Mucosa of gallbladder (tissue), 1 donor: ENCODE results near the gene SYNJ1. TPM values are rescaled to one million over a fixed set of nuclear protein-coding genes. Genes with fewer than 3 reads are reported as not detected.
"Not testable (repeated sequence)": the region's sequence is repeated elsewhere in the genome, so short reads cannot be mapped to it uniquely, and the experiment has no call there.

ENCODE experiments used
- DNase-seq: peaks from one replicate; pipeline ENCODE4 v3.0.0-alpha.2; 2020; ENCODE audit warnings: low spot score
- total RNA-seq: library from RNA; stranded (reverse); gene quantifications from one replicate; pipeline ENCODE4 v1.2.1, GENCODE V29; 2021
- donor health status: DM: no; HTN: no; CAD: no.

Gene SYNJ1
- total RNA-seq, 1 donor from 2014 or later = 17.5 TPM

GRCh38 chr21:32698286-32698685 lies 29.5 kb downstream of the SYNJ1 start:
- no peak for DNase-seq

- DNase-seq = not testable (repeated sequence)
These were observed 32.3 kb downstream of the SYNJ1 start for GRCh38 chr21:32695482-32695881.

- no peak for DNase-seq
These were observed 34.2 kb downstream of the SYNJ1 start for GRCh38 chr21:32693581-32693980.

- no peak for DNase-seq
These were observed 37.7 kb downstream of the SYNJ1 start for GRCh38 chr21:32690085-32690484.

- no peak for DNase-seq
These were observed 40.0 kb downstream of the SYNJ1 start for GRCh38 chr21:32687643-32688345.

- no peak for DNase-seq
These were observed 44.9 kb downstream of the SYNJ1 start for GRCh38 chr21:32682696-32683474.

- DNase-seq = no peak
These were observed 53.1 kb downstream of the SYNJ1 start for GRCh38 chr21:32674731-32675130.

GRCh38 chr21:32674038-32674437 lies 53.8 kb downstream of the SYNJ1 start:
- no peak for DNase-seq

- no peak for DNase-seq
These were observed 61.6 kb downstream of the SYNJ1 start for GRCh38 chr21:32666258-32666657.

- DNase-seq = not testable (repeated sequence)
These were observed 63.7 kb downstream of the SYNJ1 start for GRCh38 chr21:32664095-32664494.

- DNase-seq = not testable (repeated sequence)
These were observed 65.8 kb downstream of the SYNJ1 start for GRCh38 chr21:32661981-32662380.

GRCh38 chr21:32661026-32661782 lies 66.6 kb downstream of the SYNJ1 start:
- not testable (repeated sequence) for DNase-seq

GRCh38 chr21:32658524-32658923 lies 69.3 kb downstream of the SYNJ1 start:
- no peak for DNase-seq

- no peak for DNase-seq
These were observed 74.4 kb downstream of the SYNJ1 start for GRCh38 chr21:32653326-32653901.

GRCh38 chr21:32648165-32648564 lies 79.6 kb downstream of the SYNJ1 start:
- DNase-seq = no peak

GRCh38 chr21:32645261-32646182 lies 82.3 kb downstream of the SYNJ1 start:
- DNase-seq = no peak

GRCh38 chr21:32641710-32642698 lies 85.8 kb downstream of the SYNJ1 start:
- DNase-seq = no peak

GRCh38 chr21:32626621-32627196 lies 101.1 kb downstream of the SYNJ1 start:
- DNase-seq = no peak

- DNase-seq = not testable (repeated sequence)
These were observed 109.6 kb downstream of the SYNJ1 start for GRCh38 chr21:32618218-32618617.
